Measurements from ENCODE around the gene TNFAIP8.
"Not testable (repeated sequence)": the region's sequence is repeated elsewhere in the genome, so short reads cannot be mapped to it uniquely, and the experiment has no call there.

TNFAIP8 gene

GRCh38 chr5:119427596-119427995, 71.8 kb downstream of the TNFAIP8 start:
- not testable (repeated sequence) for H3K27ac ChIP-seq (ENCODE audit: low read depth, low read length); H3K9me3 ChIP-seq (ENCODE audit: control insufficient read depth in 5 of 5, low read length in 5 of 5); H3K9ac ChIP-seq (ENCODE audit: low read length in 5 of 5); H3K27me3 ChIP-seq (ENCODE audit: control insufficient read depth in 5 of 5, insufficient read depth in 4 of 5, low read length in 5 of 5); H3K36me3 ChIP-seq (ENCODE audit: control insufficient read depth in 5 of 5, insufficient read depth in 5 of 5, low read length in 5 of 5); H3K4me3 ChIP-seq (ENCODE audit: low read depth in 1 of 5, low read length in 5 of 5)
- H3K4me1 ChIP-seq (ENCODE audit: control insufficient read depth in 5 of 5, insufficient read depth in 5 of 5, low read length in 5 of 5): peaks cover 0 to 18% (median 9%) of the 10 kb centered on the region in 5 donors

- not testable (repeated sequence) for H3K27ac ChIP-seq (ENCODE audit: low read depth, low read length); H3K9me3 ChIP-seq (ENCODE audit: control insufficient read depth in 5 of 5, low read length in 5 of 5); H3K27me3 ChIP-seq (ENCODE audit: control insufficient read depth in 5 of 5, insufficient read depth in 4 of 5, low read length in 5 of 5); H3K36me3 ChIP-seq (ENCODE audit: control insufficient read depth in 5 of 5, insufficient read depth in 5 of 5, low read length in 5 of 5); H3K4me3 ChIP-seq (ENCODE audit: low read depth in 1 of 5, low read length in 5 of 5); H3K9ac ChIP-seq (ENCODE audit: low read length in 5 of 5)
- peaks cover 0 to 12% (median 4%) of the 10 kb centered on the region in 5 donors for H3K4me1 ChIP-seq (ENCODE audit: control insufficient read depth in 5 of 5, insufficient read depth in 5 of 5, low read length in 5 of 5)
Measured at GRCh38 chr5:119428166-119428565, 72.3 kb downstream of the TNFAIP8 start.

GRCh38 chr5:119428574-119428973, 72.8 kb downstream of the TNFAIP8 start:
- H3K9ac ChIP-seq (ENCODE audit: low read length in 5 of 5); H3K36me3 ChIP-seq (ENCODE audit: control insufficient read depth in 5 of 5, insufficient read depth in 5 of 5, low read length in 5 of 5); H3K9me3 ChIP-seq (ENCODE audit: control insufficient read depth in 5 of 5, low read length in 5 of 5); H3K4me3 ChIP-seq (ENCODE audit: low read depth in 1 of 5, low read length in 5 of 5); H3K27me3 ChIP-seq (ENCODE audit: control insufficient read depth in 5 of 5, insufficient read depth in 4 of 5, low read length in 5 of 5); H3K27ac ChIP-seq (ENCODE audit: low read depth, low read length); H3K4me1 ChIP-seq (ENCODE audit: control insufficient read depth in 5 of 5, insufficient read depth in 5 of 5, low read length in 5 of 5): not testable (repeated sequence)

- not testable (repeated sequence) for H3K27ac ChIP-seq (ENCODE audit: low read depth, low read length); H3K4me3 ChIP-seq (ENCODE audit: low read depth in 1 of 5, low read length in 5 of 5); H3K9me3 ChIP-seq (ENCODE audit: control insufficient read depth in 5 of 5, low read length in 5 of 5); H3K36me3 ChIP-seq (ENCODE audit: control insufficient read depth in 5 of 5, insufficient read depth in 5 of 5, low read length in 5 of 5); H3K27me3 ChIP-seq (ENCODE audit: control insufficient read depth in 5 of 5, insufficient read depth in 4 of 5, low read length in 5 of 5); H3K9ac ChIP-seq (ENCODE audit: low read length in 5 of 5); H3K4me1 ChIP-seq (ENCODE audit: control insufficient read depth in 5 of 5, insufficient read depth in 5 of 5, low read length in 5 of 5)
Measured at GRCh38 chr5:119432674-119433237, 76.9 kb downstream of the TNFAIP8 start.

GRCh38 chr5:119435436-119436132, 79.8 kb downstream of the TNFAIP8 start:
- Histone ChIP-seq H3K4me1 (ENCODE audit: control insufficient read depth in 5 of 5, insufficient read depth in 5 of 5, low read length in 5 of 5) (no peaks in the 10 kb centered on the region), H3K9me3 (ENCODE audit: control insufficient read depth in 5 of 5, low read length in 5 of 5) (no peaks in the 10 kb centered on the region), H3K27me3 (ENCODE audit: control insufficient read depth in 5 of 5, insufficient read depth in 4 of 5, low read length in 5 of 5) (peaks cover 0 to 2% (median 0%) of the 10 kb centered on the region in 5 donors), H3K27ac (ENCODE audit: low read depth, low read length) (no peak overlapping the region), H3K4me3 (ENCODE audit: low read depth in 1 of 5, low read length in 5 of 5) (no peak overlapping the region), H3K9ac (ENCODE audit: low read length in 5 of 5) (no peak overlapping the region), H3K36me3 (ENCODE audit: control insufficient read depth in 5 of 5, insufficient read depth in 5 of 5, low read length in 5 of 5) (no peaks in the 10 kb centered on the region)

GRCh38 chr5:119437785-119438586, 82.2 kb downstream of the TNFAIP8 start:
- H3K4me1 ChIP-seq (ENCODE audit: control insufficient read depth in 5 of 5, insufficient read depth in 5 of 5, low read length in 5 of 5); H3K27ac ChIP-seq (ENCODE audit: low read depth, low read length); H3K9ac ChIP-seq (ENCODE audit: low read length in 5 of 5); H3K27me3 ChIP-seq (ENCODE audit: control insufficient read depth in 5 of 5, insufficient read depth in 4 of 5, low read length in 5 of 5); H3K9me3 ChIP-seq (ENCODE audit: control insufficient read depth in 5 of 5, low read length in 5 of 5); H3K36me3 ChIP-seq (ENCODE audit: control insufficient read depth in 5 of 5, insufficient read depth in 5 of 5, low read length in 5 of 5); H3K4me3 ChIP-seq (ENCODE audit: low read depth in 1 of 5, low read length in 5 of 5): not testable (repeated sequence)

GRCh38 chr5:119438587-119438917, 82.7 kb downstream of the TNFAIP8 start:
- H3K9me3 ChIP-seq (ENCODE audit: control insufficient read depth in 5 of 5, low read length in 5 of 5); H3K4me3 ChIP-seq (ENCODE audit: low read depth in 1 of 5, low read length in 5 of 5); H3K27ac ChIP-seq (ENCODE audit: low read depth, low read length); H3K4me1 ChIP-seq (ENCODE audit: control insufficient read depth in 5 of 5, insufficient read depth in 5 of 5, low read length in 5 of 5); H3K27me3 ChIP-seq (ENCODE audit: control insufficient read depth in 5 of 5, insufficient read depth in 4 of 5, low read length in 5 of 5); H3K36me3 ChIP-seq (ENCODE audit: control insufficient read depth in 5 of 5, insufficient read depth in 5 of 5, low read length in 5 of 5); H3K9ac ChIP-seq (ENCODE audit: low read length in 5 of 5): not testable (repeated sequence)

GRCh38 chr5:119439140-119439631, 83.4 kb downstream of the TNFAIP8 start:
- Histone ChIP-seq H3K27ac (ENCODE audit: low read depth, low read length) (no peak overlapping the region), H3K9ac (ENCODE audit: low read length in 5 of 5) (no peak overlapping the region), H3K9me3 (ENCODE audit: control insufficient read depth in 5 of 5, low read length in 5 of 5) (peaks cover 0 to 3% (median 0%) of the 10 kb centered on the region in 5 donors), H3K4me1 (ENCODE audit: control insufficient read depth in 5 of 5, insufficient read depth in 5 of 5, low read length in 5 of 5) (no peaks in the 10 kb centered on the region), H3K4me3 (ENCODE audit: low read depth in 1 of 5, low read length in 5 of 5) (peak overlapping the region in 4 of 5 donors; percentile 18 to 37 (median 24)), H3K27me3 (ENCODE audit: control insufficient read depth in 5 of 5, insufficient read depth in 4 of 5, low read length in 5 of 5) (peaks cover 0 to 2% (median 0%) of the 10 kb centered on the region in 5 donors), H3K36me3 (ENCODE audit: control insufficient read depth in 5 of 5, insufficient read depth in 5 of 5, low read length in 5 of 5) (no peaks in the 10 kb centered on the region)

- not testable (repeated sequence) for H3K4me1 ChIP-seq (ENCODE audit: control insufficient read depth in 5 of 5, insufficient read depth in 5 of 5, low read length in 5 of 5); H3K27ac ChIP-seq (ENCODE audit: low read depth, low read length); H3K27me3 ChIP-seq (ENCODE audit: control insufficient read depth in 5 of 5, insufficient read depth in 4 of 5, low read length in 5 of 5); H3K36me3 ChIP-seq (ENCODE audit: control insufficient read depth in 5 of 5, insufficient read depth in 5 of 5, low read length in 5 of 5); H3K4me3 ChIP-seq (ENCODE audit: low read depth in 1 of 5, low read length in 5 of 5); H3K9ac ChIP-seq (ENCODE audit: low read length in 5 of 5); H3K9me3 ChIP-seq (ENCODE audit: control insufficient read depth in 5 of 5, low read length in 5 of 5)
Measured at GRCh38 chr5:119439632-119440031, 83.8 kb downstream of the TNFAIP8 start.

GRCh38 chr5:119444643-119445042, 88.8 kb downstream of the TNFAIP8 start:
- not testable (repeated sequence) for H3K36me3 ChIP-seq (ENCODE audit: control insufficient read depth in 5 of 5, insufficient read depth in 5 of 5, low read length in 5 of 5); H3K9ac ChIP-seq (ENCODE audit: low read length in 5 of 5); H3K9me3 ChIP-seq (ENCODE audit: control insufficient read depth in 5 of 5, low read length in 5 of 5); H3K4me3 ChIP-seq (ENCODE audit: low read depth in 1 of 5, low read length in 5 of 5); H3K27ac ChIP-seq (ENCODE audit: low read depth, low read length); H3K4me1 ChIP-seq (ENCODE audit: control insufficient read depth in 5 of 5, insufficient read depth in 5 of 5, low read length in 5 of 5); H3K27me3 ChIP-seq (ENCODE audit: control insufficient read depth in 5 of 5, insufficient read depth in 4 of 5, low read length in 5 of 5)
